Choroid plexus epithelial cell (primary cell): ENCODE data around the gene KCTD1.

ENCODE experiments used
- DNase-seq: peaks from one replicate; pipeline ENCODE4 v3.0.0-alpha.2; 2010; ENCODE audit warnings: low read depth
- H3K4me3 ChIP-seq: 2 replicates; pipeline ENCODE4 v1.5.1; 2011; ENCODE audit warnings: low read depth, mild to moderate bottlenecking, control low read depth, low read length, moderate library complexity
- TF ChIP-seq, protein P1 (sequence below): conservative IDR thresholded peaks from 2 replicates; pipeline ENCODE4 v1.5.1; 2011; ENCODE audit warnings: low read depth, mild to moderate bottlenecking, control low read depth, inconsistent platforms, low read length, moderate library complexity

KCTD1 gene

DNA sequence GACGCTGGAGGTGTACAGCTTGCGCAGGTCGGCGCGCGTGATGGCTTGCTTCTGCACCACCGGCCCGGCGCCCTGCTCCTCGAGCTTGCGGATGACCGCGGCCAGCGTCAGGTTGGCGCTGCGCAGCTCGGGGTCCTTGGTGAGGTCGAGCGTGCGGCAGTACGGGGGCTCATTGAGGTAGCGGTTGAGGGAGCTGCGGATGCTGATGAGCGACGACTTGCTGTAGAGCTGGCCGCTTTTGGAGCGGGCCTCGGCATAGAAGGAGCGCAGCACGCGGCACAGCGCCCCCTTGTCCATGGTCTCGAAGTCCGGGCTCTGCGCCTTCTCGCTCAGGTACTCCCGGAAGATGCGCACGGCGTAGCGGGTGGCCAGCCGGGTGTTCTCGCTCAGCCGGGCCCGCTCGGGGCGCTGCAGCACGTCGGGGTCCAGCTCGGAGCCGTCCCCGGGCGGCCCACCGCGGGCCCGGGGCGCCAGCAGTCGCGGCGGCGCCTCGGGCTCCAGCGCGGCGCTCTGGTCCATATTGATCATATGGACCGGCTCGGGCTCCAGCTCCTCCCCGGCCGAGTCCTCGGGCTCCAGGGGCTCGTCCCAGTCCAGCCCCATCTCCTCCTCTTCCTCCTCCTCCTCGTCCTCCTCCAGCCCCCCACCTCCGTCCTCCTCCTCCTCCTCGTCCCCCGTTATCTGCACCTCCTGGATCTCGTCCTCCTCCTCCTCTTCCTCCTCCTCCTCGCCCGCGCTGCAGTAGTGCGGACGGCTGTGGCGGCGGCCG, 523 bp downstream of the KCTD1 start:
- H3K4me3 ChIP-seq = peak overlapping the region; percentile 81
- TF ChIP-seq, protein P1, sequence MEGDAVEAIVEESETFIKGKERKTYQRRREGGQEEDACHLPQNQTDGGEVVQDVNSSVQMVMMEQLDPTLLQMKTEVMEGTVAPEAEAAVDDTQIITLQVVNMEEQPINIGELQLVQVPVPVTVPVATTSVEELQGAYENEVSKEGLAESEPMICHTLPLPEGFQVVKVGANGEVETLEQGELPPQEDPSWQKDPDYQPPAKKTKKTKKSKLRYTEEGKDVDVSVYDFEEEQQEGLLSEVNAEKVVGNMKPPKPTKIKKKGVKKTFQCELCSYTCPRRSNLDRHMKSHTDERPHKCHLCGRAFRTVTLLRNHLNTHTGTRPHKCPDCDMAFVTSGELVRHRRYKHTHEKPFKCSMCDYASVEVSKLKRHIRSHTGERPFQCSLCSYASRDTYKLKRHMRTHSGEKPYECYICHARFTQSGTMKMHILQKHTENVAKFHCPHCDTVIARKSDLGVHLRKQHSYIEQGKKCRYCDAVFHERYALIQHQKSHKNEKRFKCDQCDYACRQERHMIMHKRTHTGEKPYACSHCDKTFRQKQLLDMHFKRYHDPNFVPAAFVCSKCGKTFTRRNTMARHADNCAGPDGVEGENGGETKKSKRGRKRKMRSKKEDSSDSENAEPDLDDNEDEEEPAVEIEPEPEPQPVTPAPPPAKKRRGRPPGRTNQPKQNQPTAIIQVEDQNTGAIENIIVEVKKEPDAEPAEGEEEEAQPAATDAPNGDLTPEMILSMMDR = peak; percentile 71
- DNase-seq = peak; percentile 92

DNA sequence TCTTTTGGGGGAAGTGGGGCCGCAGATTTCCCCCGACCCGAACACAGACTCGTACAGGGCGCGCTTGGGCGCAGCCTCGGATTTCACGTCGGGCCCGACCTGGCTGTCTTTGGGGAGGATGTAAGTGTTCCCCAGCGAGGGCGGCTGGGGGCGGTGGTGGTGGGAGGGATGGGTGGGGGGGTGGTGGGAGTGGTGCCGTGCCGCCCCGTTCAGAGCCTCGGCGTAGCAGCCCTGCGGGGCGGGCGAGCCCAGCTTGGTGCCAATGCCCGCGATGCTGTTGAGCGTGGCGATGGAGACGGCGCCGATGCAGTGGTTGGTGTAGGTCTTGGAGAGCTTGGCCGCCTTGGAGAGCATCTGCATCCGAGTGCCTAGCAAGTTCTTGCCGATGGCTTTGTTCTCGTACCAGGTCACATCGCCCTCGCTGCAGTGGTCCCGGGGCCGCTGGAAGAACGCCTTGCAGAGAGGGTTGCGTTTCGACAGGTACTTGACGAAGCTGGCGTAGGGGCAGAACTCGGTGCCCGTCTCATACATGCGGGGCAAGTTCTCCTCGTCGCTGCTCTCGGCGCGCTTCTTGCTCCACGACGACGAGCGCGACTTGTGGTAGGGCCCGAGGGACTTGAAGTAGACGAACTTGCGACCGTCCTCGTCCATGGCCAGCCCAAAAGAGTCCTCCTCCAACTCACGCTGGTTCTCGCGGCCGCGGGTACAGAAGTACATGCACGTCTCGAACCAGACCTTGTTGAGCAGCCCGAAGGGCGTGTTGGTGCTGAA, 1.3 kb downstream of the KCTD1 start:
- H3K4me3 ChIP-seq = peak overlapping the region; percentile 81
- TF ChIP-seq, protein P1 = no peak
- DNase-seq = no peak

DNA sequence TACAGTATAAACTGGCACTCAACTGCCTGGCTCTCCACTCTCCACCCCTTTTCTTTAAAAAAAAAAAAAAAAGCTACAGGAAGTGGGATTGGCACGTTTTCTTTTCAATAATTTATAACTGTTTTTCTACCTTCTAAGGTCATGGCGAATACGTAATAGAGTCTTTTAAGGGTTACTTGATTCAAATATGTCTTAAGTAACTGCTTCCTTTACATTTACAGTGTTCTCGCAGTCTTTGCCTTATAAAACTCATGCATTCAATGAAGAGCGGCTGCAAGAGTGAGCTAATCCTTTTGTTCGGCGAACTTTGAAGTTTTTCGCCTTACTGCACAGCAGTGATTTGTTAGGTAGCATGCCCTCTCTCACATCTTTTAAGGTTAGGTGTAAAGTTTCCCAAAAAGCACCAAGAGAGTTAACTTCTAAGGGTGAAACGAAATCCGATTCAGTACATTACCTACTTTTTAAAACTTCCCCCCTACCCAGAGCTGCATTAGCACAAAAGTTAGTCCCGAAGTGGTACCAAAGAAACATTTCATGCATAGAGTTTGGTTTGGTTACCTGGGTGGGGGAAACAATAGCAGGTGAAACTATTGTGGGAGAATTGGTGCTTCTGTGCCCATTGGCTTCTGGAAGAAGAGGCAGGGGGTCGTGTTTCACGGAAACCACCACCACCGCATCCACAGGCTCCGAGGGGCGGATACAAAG, 2.0 kb downstream of the KCTD1 start:
- no peak overlapping the region for H3K4me3 ChIP-seq
- no peak for DNase-seq
- TF ChIP-seq, protein P1 = no peak

DNA sequence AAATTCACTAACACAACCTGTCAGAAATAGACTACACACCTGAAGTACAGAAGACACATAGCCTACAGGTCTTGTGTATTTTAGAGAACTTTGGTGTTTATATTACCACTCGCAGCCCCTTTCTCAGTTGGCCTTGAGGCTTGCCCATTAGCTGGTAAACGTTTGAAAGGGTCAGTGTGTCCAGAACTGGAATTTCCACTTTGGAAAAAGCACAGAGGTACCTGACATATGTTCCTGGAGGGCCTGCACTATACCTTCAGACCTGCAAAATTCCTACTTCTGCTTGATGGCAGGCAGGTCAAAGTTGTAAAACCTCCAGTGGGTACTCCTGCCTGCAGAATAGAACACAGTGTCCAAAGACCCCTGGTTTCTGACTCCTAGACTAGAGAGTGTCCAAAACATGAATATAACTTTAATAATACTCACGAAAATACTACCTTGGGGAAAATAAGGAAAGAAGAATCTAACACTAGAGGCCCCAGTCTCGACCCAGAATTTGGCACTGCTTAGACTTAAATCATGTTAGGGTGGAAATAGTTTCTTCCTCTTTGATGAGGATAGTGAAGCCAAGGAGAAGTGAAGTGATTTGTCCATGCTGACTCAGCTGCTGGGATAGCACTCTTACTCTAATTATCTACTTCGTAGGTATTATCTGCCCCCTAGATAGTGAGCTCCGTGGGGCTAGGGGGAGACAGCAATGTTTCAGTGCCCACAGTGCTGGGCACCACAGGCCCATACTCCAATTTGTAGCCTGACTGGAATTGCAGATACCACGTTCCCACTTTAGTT, 2.8 kb downstream of the KCTD1 start:
- no peak overlapping the region for H3K4me3 ChIP-seq
- TF ChIP-seq, protein P1 = no peak
- no peak for DNase-seq

DNA sequence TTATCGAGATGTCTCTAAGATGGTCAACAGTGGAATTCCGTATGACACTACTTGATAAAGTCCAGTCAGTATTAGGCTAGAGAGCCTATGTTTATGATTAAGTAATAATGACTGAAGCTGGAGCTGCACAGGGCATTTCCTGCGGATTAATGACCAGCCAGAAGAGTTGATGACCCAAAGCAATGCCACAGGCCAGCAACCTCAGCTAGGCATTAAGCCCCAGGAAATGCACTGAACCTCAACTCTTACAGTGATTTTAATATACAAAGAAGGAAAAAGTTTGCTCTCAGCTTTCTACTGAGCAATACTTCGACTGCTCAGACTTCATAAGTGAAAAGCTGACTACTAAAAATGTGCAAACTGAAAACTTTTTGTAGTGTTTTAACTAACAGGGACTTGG, 3.9 kb downstream of the KCTD1 start:
- no peak overlapping the region for H3K4me3 ChIP-seq
- TF ChIP-seq, protein P1 = no peak
- DNase-seq = no peak

DNA sequence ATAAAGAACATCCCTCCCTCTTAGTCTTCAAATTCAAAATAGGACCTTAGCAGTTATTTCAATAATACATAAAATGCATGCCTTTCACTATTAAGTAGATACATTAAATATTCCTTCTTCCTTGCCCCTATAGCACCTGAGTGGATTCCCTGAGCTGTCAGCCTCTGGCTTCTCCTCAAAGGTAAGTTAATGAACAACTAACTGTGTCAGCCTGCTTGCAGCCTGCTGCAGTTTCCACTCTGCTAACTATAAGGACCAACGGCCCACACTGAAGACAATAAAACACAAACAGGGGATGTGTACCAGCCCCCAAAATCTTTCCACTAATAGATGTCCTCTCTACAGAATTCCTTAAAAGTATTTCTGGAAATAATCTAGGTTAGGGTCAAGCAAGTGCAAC, 5.0 kb downstream of the KCTD1 start:
- DNase-seq = no peak
- TF ChIP-seq, protein P1 = no peak
- no peak overlapping the region for H3K4me3 ChIP-seq
